HCT116 (cell line): ENCODE data around the gene MEOX1. TPM values are rescaled to one million over a fixed set of nuclear protein-coding genes. Genes with fewer than 3 reads are reported as not detected.

Experiments used
- ATAC-seq: fragments of 200-7000 bp; cut with Tn5 transposase; 2 replicates; pipeline ENCODE4 v1.9.1; 2020; ENCODE audit warnings: mild to moderate bottlenecking, moderate library complexity
- BruUV-seq: library from RNA; stranded (reverse); fragments of 400-500 nt; replicated peaks from 2 replicates; lab custom pipeline; 2021; lab: Mats Ljungman, UMichigan
- CTCF ChIA-PET: fragments of 300-600 bp; sonication (Branson Sonifier 250); formaldehyde crosslinking; loops from one replicate; lab custom pipeline; 2021; ENCODE audit warnings: antibody characterized with exemption; lab: Charles Lee
- POLR2A ChIA-PET: fragments of 300-600, 350-600 bp; sonication (Branson Sonifier 250); formaldehyde crosslinking; loops from one replicate; lab custom pipeline; 2021; ENCODE audit warnings: antibody characterized with exemption; lab: Charles Lee
- RAD21 ChIA-PET, 2 experiments: fragments of 300-600 bp; sonication (Branson Sonifier 250); formaldehyde crosslinking; loops; one replicate each; lab custom pipeline; 2023; ENCODE audit warnings: low total read pairs in 2 of 2; ENCODE audit not compliant: uncharacterized antibody in 2 of 2, unreplicated experiment in 2 of 2, low non-redundant PET in 1 of 2; lab: Charles Lee
- DNase-seq: peaks from one replicate; pipeline ENCODE4 v3.0.0-alpha.2; 2010; ENCODE audit warnings: low read depth, low spot score
- H2AFZ ChIP-seq: fragments of 200-600 bp; shearing (Covaris generic), sonication (generic); 2 replicates; pipeline ENCODE4 v1.6.1; 2017; ENCODE audit warnings: low read depth, mixed run types, mixed read lengths, antibody characterized with exemption, low read length; ENCODE audit not compliant: poor library complexity, severe bottlenecking
- H3K27ac ChIP-seq: 2 replicates; pipeline ENCODE4 v1.5.1; 2012; ENCODE audit warnings: low read depth, low read length
- H3K27me3 ChIP-seq: fragments of 200-600 bp; sonication (generic); 2 replicates; pipeline ENCODE4 v1.6.1; 2016; ENCODE audit warnings: mixed run types, low read length, mixed read lengths; ENCODE audit not compliant: insufficient read depth
- H3K36me3 ChIP-seq, 2 experiments: fragments of 200-500 bp in 1 of 2; fragments of 200-600 bp in 1 of 2; sonication (Bioruptor generic) in 1 of 2; sonication (generic) in 1 of 2; 2 replicates each; pipeline versions ENCODE4 v1.5.1 to v1.6.1; 2014 to 2016; ENCODE audit warnings: low read length in 2 of 2, inconsistent platforms in 1 of 2, mixed read lengths in 1 of 2, mixed run types in 1 of 2; ENCODE audit not compliant: insufficient read depth in 2 of 2, control insufficient read depth in 1 of 2
- H3K4me1 ChIP-seq, 2 experiments: fragments of 200-600 bp in 1 of 2; sonication (generic) in 1 of 2; 2 replicates each; pipeline versions ENCODE4 v1.5.1 to v1.6.1; 2012 to 2017; ENCODE audit warnings: low read length in 2 of 2, inconsistent platforms in 1 of 2, mild to moderate bottlenecking in 1 of 2, mixed read lengths in 1 of 2, mixed run types in 1 of 2, moderate library complexity in 1 of 2; ENCODE audit not compliant: insufficient read depth in 2 of 2, control insufficient read depth in 1 of 2
- H3K4me2 ChIP-seq: fragments of 200-600 bp; sonication (generic); 2 replicates; pipeline ENCODE4 v1.6.1; 2017; ENCODE audit warnings: mixed run types, low read length, mixed read lengths
- H3K4me3 ChIP-seq, 2 experiments: fragments of 200-600 bp in 1 of 2; sonication (generic) in 1 of 2; replicated peaks in 1 of 2; 2 replicates each; pipeline ENCODE4 v1.5.1; 2011 to 2016; ENCODE audit warnings: low read length in 2 of 2, control low read depth in 1 of 2, low read depth in 1 of 2, mild to moderate bottlenecking in 1 of 2, mixed read lengths in 1 of 2, mixed run types in 1 of 2
- H3K79me2 ChIP-seq: fragments of 200-600 bp; sonication (generic); 2 replicates; pipeline ENCODE4 v1.6.1; 2017; ENCODE audit warnings: mild to moderate bottlenecking, mixed run types, low read length, moderate library complexity, mixed read lengths; ENCODE audit not compliant: insufficient read depth
- H3K9ac ChIP-seq: fragments of 200-600 bp; sonication (generic); 2 replicates; pipeline ENCODE4 v1.6.1; 2016; ENCODE audit warnings: low read length, mixed read lengths
- H3K9me2 ChIP-seq: fragments of 200-600 bp; sonication (generic), shearing (Covaris generic); 2 replicates; pipeline ENCODE4 v1.6.1; 2017; ENCODE audit warnings: mixed run types, mild to moderate bottlenecking, moderate library complexity; ENCODE audit not compliant: insufficient read depth
- H3K9me3 ChIP-seq, 2 experiments: fragments of 200-500 bp in 1 of 2; fragments of 200-600 bp in 1 of 2; sonication (Bioruptor generic) in 1 of 2; sonication (generic) in 1 of 2; 2 replicates each; pipeline ENCODE4 v1.6.1; 2014 to 2017; ENCODE audit warnings: low read length in 2 of 2, mixed read lengths in 2 of 2, inconsistent platforms in 1 of 2, low read depth in 1 of 2, mild to moderate bottlenecking in 1 of 2, mixed run types in 1 of 2, moderate library complexity in 1 of 2; ENCODE audit not compliant: control insufficient read depth in 1 of 2, insufficient read depth in 1 of 2
- H4K20me1 ChIP-seq: fragments of 200-600 bp; sonication (generic), shearing (Covaris generic); 2 replicates; pipeline ENCODE4 v1.6.1; 2017; ENCODE audit warnings: mixed run types, mild to moderate bottlenecking, moderate library complexity; ENCODE audit not compliant: insufficient read depth
- EZH2phosphoT487 ChIP-seq: fragments of 200-600 bp; IDR thresholded peaks from 2 replicates; pipeline ENCODE4 v1.6.1; 2018; ENCODE audit warnings: antibody characterized with exemption, borderline replicate concordance
- POLR2AphosphoS5 ChIP-seq: IDR thresholded peaks from 2 replicates; pipeline ENCODE4 v1.6.1; 2011; ENCODE audit warnings: mild to moderate bottlenecking, low read depth, low read length, moderate library complexity
- TCF7L2 ChIP-seq: IDR thresholded peaks from 2 replicates; pipeline ENCODE4 v1.7.0; 2011; ENCODE audit warnings: borderline replicate concordance, inconsistent platforms; ENCODE audit not compliant: insufficient read depth, insufficient read length; ENCODE audit errors: extremely low read depth
- ZNF274 ChIP-seq: fragments of 200-500 bp; sonication (Bioruptor generic); IDR thresholded peaks from 2 replicates; pipeline ENCODE4 v1.6.1; 2014; ENCODE audit warnings: mild to moderate bottlenecking, low read depth, low read length, inconsistent platforms
- intact Hi-C: fragments of 100-400 bp; cut with micrococcal nuclease; formaldehyde crosslinking; loops from 2 replicates; pipeline ENCODE4 v1.10.0; 2022
- total RNA-seq: library from RNA; stranded (reverse); gene quantifications from one replicate; pipeline ENCODE4 v1.2.1, GENCODE V29; 2021; ENCODE audit not compliant: unreplicated experiment
- TF ChIP-seq, protein P1 (sequence below): IDR thresholded peaks from 2 replicates; pipeline ENCODE4 v1.6.1; 2012; ENCODE audit warnings: low read depth
- TF ChIP-seq, protein P2 (sequence below), 3 experiments: fragments of 200-600 bp in 1 of 3; sonication (generic) in 1 of 3; IDR thresholded peaks in 2 of 3; conservative IDR thresholded peaks in 1 of 3; 2 replicates each; pipeline ENCODE4 v1.5.1; 2012 to 2017; ENCODE audit warnings: low read depth in 2 of 3, low read length in 2 of 3, antibody characterized with exemption in 1 of 3, borderline replicate concordance in 1 of 3, control low read depth in 1 of 3, mild to moderate bottlenecking in 1 of 3, mixed read lengths in 1 of 3, mixed run types in 1 of 3, moderate library complexity in 1 of 3; ENCODE audit not compliant: insufficient read depth in 1 of 3
- TF ChIP-seq, protein P3 (sequence below): IDR thresholded peaks from 2 replicates; pipeline ENCODE4 v1.6.1; 2011; ENCODE audit warnings: mild to moderate bottlenecking, low read length, moderate library complexity; ENCODE audit not compliant: insufficient replicate concordance; ENCODE audit errors: extremely low read depth

MEOX1 gene
- total RNA-seq, 1 experiment from 2014 or later: not detected

DNA sequence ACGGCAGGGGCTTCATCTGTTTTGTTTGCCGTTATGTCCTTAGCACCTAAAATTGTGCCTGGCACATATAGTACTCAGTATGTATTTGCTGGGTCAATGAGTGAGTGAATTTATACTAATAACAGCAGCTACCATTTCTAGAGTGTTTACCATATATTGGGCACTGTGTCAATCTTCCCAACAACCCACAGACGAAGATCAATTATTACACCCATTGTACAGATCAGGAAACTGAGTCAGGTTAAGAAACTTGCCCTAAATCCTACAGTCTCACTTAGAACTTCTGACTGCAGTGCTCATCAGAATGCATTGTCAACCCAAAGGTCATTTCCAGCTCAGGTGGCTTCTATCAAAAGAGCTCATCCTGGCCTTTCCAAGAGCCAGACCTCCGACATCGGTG, 44.5 kb upstream of the MEOX1 start:
- BruUV-seq: no TSS peak
- Histone ChIP-seq H3K27ac (no peak overlapping the region), H3K9me2 (no peaks in the 10 kb centered on the region), H3K4me3 (no peak overlapping the region), H3K9ac (no peak overlapping the region), H3K36me3 (no peaks in the 10 kb centered on the region), H3K4me2 (no peak overlapping the region), H3K4me1 (peaks cover under 1 to 4% of the 10 kb centered on the region in 2 experiments; a peak in 3 of 4 replicates), H2AFZ (no peak overlapping the region), H3K79me2 (no peaks in the 10 kb centered on the region), H3K27me3 (no peaks in the 10 kb centered on the region), H3K9me3 (no peaks in the 10 kb centered on the region), H4K20me1 (no peaks in the 10 kb centered on the region)
- TF ChIP-seq ZNF274 (no peak), POLR2AphosphoS5 (no peak), TCF7L2 (no peak), EZH2phosphoT487 (no peak)
- TF ChIP-seq, protein P1, sequence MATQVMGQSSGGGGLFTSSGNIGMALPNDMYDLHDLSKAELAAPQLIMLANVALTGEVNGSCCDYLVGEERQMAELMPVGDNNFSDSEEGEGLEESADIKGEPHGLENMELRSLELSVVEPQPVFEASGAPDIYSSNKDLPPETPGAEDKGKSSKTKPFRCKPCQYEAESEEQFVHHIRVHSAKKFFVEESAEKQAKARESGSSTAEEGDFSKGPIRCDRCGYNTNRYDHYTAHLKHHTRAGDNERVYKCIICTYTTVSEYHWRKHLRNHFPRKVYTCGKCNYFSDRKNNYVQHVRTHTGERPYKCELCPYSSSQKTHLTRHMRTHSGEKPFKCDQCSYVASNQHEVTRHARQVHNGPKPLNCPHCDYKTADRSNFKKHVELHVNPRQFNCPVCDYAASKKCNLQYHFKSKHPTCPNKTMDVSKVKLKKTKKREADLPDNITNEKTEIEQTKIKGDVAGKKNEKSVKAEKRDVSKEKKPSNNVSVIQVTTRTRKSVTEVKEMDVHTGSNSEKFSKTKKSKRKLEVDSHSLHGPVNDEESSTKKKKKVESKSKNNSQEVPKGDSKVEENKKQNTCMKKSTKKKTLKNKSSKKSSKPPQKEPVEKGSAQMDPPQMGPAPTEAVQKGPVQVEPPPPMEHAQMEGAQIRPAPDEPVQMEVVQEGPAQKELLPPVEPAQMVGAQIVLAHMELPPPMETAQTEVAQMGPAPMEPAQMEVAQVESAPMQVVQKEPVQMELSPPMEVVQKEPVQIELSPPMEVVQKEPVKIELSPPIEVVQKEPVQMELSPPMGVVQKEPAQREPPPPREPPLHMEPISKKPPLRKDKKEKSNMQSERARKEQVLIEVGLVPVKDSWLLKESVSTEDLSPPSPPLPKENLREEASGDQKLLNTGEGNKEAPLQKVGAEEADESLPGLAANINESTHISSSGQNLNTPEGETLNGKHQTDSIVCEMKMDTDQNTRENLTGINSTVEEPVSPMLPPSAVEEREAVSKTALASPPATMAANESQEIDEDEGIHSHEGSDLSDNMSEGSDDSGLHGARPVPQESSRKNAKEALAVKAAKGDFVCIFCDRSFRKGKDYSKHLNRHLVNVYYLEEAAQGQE: no peak
- TF ChIP-seq, protein P2, sequence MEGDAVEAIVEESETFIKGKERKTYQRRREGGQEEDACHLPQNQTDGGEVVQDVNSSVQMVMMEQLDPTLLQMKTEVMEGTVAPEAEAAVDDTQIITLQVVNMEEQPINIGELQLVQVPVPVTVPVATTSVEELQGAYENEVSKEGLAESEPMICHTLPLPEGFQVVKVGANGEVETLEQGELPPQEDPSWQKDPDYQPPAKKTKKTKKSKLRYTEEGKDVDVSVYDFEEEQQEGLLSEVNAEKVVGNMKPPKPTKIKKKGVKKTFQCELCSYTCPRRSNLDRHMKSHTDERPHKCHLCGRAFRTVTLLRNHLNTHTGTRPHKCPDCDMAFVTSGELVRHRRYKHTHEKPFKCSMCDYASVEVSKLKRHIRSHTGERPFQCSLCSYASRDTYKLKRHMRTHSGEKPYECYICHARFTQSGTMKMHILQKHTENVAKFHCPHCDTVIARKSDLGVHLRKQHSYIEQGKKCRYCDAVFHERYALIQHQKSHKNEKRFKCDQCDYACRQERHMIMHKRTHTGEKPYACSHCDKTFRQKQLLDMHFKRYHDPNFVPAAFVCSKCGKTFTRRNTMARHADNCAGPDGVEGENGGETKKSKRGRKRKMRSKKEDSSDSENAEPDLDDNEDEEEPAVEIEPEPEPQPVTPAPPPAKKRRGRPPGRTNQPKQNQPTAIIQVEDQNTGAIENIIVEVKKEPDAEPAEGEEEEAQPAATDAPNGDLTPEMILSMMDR (IDR thresholded peaks at IDR 0.05 in 2 of 3, conservative IDR thresholded peaks at IDR 0.05 in 1 of 3; ENCODE audit: borderline replicate concordance in 1 of 3, insufficient read depth in 1 of 3, low read depth in 2 of 3, low read length in 2 of 3): no peak
- TF ChIP-seq, protein P3, sequence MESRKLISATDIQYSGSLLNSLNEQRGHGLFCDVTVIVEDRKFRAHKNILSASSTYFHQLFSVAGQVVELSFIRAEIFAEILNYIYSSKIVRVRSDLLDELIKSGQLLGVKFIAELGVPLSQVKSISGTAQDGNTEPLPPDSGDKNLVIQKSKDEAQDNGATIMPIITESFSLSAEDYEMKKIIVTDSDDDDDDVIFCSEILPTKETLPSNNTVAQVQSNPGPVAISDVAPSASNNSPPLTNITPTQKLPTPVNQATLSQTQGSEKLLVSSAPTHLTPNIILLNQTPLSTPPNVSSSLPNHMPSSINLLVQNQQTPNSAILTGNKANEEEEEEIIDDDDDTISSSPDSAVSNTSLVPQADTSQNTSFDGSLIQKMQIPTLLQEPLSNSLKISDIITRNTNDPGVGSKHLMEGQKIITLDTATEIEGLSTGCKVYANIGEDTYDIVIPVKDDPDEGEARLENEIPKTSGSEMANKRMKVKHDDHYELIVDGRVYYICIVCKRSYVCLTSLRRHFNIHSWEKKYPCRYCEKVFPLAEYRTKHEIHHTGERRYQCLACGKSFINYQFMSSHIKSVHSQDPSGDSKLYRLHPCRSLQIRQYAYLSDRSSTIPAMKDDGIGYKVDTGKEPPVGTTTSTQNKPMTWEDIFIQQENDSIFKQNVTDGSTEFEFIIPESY: no peak
- ATAC-seq (no peak), DNase-seq (no peak)
- ChIA-PET CTCF (interaction anchor here (1.0 to 1.4 kb wide), 2 partner anchors 13 to 14 kb away, joined by 3 read pairs; no protein-coding TSS in a partner anchor), POLR2A (no interaction called here), RAD21 (no interaction called here)
- intact Hi-C loops: no loop called here
